Right renal pelvis (tissue), 4 donors: ENCODE data around the gene OR52W1. TPM values are rescaled to one million over a fixed set of nuclear protein-coding genes. Genes with fewer than 3 reads are reported as not detected.

ENCODE experiments used
- DNase-seq, 4 donors: peaks; one replicate each; pipeline ENCODE4 v3.0.0-alpha.2; 2013; ENCODE audit warnings: low read depth in 4 of 4, low spot score in 3 of 4, missing footprints in 1 of 4
- polyA plus RNA-seq, 4 donors: library from polyadenylated mRNA; unstranded; fragments of 120-200 nt; gene quantifications; one replicate each; pipeline ENCODE4 v1.2.1, GENCODE V29; 2013; ENCODE audit not compliant: insufficient read length in 4 of 4

The OR52W1 gene, protein sequence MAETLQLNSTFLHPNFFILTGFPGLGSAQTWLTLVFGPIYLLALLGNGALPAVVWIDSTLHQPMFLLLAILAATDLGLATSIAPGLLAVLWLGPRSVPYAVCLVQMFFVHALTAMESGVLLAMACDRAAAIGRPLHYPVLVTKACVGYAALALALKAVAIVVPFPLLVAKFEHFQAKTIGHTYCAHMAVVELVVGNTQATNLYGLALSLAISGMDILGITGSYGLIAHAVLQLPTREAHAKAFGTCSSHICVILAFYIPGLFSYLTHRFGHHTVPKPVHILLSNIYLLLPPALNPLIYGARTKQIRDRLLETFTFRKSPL
- under 1 TPM in 1 of 4 donors, not detected in 3; 0.10 TPM for polyA plus RNA-seq

DNA sequence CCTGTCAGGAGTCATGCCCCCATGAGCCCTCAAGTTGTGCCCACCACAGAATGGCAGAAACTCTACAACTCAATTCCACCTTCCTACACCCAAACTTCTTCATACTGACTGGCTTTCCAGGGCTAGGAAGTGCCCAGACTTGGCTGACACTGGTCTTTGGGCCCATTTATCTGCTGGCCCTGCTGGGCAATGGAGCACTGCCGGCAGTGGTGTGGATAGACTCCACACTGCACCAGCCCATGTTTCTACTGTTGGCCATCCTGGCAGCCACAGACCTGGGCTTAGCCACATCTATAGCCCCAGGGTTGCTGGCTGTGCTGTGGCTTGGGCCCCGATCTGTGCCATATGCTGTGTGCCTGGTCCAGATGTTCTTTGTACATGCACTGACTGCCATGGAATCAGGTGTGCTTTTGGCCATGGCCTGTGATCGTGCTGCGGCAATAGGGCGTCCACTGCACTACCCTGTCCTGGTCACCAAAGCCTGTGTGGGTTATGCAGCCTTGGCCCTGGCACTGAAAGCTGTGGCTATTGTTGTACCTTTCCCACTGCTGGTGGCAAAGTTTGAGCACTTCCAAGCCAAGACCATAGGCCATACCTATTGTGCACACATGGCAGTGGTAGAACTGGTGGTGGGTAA, at the start of gene OR52W1:
Gene OR52W1, plus strand, starts transcription at position 51 of the 637 bp plus-strand sequence. Its CDS starts 0 bp downstream, at position 51.
- DNase-seq, result no peak

DNA sequence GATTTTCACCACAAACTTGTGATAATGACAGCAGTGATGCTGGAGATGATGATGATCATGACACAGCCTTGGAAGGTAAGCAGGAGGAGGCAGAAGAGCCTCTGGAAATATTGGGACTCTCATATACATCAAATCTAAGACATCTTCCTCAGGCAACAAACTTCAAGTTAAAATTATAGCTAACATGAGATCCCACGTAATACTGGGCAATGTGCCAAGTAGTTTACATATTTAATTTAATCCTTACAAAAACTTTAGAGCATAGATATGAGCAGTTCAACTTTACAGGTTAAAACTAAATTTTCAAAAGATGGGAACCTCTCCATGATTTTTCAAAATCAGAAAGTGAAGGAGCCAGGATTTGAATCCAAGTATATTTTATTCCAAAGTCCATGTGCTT, 47.9 kb upstream of the OR52W1 start:
- no peak for DNase-seq

DNA sequence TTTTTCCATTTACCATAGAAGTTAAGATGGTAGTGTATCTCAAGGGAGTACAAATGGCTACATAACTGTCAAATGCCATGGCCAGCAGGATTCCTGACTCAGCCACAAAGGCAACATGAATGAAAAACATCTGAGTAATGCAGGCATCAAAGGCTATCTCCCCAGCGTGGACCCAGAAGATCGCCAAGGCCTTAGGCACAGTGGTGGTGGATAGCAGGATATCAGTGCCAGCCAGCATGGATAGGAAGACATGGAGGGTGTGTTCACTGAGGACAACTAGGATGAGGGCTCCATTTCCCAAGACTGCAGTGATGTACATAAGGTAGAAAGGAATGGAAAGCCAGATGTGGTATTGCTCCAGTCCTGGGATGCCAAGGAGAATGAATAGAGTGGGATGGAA, 46.9 kb upstream of the OR52W1 start:
- no peak for DNase-seq

DNA sequence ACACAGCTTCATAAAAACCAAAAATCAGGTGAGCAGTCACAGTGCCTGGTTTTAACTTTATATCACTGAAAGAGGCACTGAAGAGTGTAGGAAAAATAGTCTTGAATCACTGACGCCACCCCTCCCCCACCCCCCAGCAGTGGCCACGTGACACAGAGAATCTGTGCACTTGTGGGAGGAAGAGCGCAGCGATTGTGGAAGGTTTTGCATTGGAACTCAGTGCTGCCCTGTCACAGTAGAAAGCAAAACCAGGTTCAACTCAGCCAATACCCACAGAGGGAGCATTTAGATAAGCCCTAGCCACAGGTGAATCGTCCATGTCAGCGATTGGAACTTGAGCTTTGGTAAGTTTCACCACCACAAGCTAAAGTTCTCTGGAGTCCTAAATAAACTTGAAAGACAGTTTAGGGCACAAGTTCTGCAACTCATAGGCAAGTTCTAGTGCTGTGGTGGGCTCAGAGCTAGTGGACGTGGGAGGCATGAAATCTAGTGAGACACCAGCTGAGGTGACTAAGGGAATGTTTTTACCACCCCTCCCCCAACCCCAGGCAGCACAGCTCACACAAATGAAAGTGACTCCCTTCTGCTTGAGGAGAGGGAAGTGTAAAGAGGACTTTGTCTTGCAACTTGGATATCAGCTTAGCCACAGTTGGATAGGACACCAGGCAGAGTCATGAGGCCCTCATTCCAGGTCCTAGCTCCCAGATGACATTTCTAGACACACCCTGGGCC, 42.2 kb upstream of the OR52W1 start:
- no peak for DNase-seq

DNA sequence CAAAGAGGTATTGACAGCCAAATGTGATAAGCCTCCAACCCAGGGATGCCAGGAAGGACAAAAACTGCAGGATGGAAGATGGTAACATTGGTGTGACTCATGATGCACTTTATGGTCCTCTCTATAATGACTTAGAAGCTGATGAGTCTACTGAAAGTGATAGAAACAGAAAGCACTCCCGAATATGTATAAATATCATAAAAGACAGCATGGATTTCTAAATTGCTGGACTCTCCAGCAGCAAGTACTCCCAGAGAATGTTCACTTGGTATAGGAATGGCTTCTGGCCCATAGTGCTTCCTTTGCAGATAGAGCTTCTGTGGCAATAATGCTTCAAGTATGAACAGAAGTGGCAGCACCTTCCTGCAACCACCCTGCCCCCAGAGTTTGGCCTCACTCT, 28.8 kb upstream of the OR52W1 start, which contains the start of gene OR52B2:
Gene OR52B2, minus strand, starts transcription at position 101 of the 400 bp plus-strand sequence. Its CDS starts 0 bp downstream, at position 101.
- DNase-seq, result no peak

DNA sequence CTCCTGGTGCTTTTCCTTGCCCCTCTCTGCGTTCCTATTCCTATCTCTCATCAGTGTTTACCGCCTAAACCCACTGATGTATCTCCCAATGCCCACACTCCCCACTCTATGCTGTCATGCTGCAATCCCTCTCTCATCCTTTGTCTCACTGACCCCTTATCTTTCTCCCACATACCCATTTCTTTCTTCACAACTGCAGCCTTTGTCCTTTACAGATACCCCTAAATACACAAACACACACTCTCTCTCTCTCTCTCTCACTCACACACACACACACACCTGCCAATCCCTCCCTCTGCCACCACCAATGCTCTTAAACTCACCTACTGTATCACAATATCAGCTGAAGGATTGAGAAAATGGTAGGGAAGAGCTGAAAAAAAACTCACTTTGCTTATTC, 23.6 kb upstream of the OR52W1 start:
- no peak for DNase-seq

DNA sequence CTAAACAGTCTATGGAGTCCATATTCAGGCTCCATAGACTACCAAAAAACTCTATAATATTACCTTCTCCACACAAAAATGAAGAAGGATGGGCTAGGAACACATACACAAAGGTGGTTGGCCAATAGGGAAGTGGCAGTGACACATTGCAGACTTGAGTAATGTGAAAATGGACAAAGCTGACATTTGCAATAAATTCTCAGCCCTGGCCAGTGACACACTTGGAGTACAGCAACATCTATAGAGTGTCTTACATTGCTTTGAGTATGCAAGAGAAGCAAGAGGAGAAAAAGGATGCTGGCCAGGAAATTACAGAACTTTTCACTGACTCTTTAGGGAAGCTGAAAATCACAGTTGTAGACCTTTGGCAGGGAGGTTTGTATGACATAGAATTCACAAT, 7.3 kb upstream of the OR52W1 start:
- no peak for DNase-seq

DNA sequence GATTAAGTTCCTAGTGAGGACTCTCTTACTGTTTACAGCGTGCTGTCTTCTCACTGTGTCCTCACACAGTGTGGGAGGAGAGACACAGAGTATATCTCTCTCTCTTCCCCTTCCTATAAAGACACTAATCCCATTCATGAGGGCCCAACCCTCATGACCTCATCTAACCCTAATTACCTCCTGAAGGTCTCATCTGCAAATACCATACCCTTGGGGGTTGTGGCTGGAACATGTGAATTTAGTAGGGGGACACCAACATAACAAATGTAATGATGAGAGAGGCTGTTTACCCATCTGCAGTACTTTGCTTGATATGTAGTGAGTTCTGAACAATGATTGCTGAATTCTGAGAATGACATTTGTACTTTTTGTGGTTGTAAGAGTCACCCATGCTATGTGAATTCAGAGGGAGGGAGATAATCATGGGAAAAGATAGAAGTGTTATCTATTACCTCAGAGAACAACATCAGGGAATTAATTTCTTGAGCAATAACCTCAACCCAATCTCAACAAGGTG, 4.9 kb upstream of the OR52W1 start:
- DNase-seq, result no peak

DNA sequence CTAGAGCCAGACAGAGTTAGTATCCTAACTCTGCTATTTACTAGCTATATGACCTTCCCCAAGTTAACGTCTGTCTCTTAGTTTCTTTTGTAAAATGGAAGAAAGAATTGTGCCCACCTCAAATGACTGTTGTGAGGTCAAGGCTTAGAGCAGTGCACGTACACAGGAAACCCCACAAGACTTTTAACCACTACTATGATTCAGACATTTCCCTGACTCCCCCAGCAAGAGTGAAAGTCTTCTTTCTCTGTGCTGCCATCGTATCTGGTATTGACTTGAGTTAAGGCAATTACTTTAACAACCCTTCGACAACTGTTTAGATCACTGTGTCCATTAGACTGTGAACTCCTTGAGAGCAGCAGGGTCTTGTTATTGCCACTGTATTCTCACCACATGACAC, 2.6 kb upstream of the OR52W1 start:
- DNase-seq, result no peak

DNA sequence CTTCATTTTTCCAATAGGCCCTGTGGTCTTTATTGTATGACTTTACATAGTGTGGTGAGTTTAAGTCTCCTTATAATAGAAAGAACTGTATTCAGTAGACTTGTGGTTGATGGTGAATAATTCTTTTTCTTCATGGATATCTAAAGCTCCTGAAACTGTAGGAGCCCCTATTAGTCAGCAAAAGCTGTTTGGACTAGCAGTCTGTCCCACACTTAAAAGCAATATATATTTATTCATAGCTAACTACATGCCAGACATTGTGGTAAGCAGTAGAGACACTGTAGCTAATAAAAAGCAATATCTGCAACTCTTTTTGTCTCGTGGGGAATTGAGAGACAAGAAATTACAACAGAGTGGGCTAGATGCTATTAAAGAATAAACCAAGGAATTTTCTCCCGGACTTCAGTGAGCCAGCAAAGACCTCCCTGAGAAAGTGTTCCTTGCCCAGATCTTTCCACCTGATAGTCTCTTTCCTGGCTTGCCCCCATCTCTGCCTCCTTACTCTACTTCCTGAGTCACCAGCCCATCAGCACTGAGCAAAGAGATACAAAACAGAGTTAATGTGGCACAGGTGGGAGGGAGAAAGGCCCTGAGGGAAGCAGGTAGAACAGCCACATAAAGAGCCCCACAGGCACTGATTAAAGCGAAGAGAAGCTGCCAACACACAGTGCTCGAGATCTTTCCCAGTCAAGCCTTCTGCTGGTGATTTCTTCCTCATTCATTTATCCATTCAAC, 1.4 kb upstream of the OR52W1 start:
- DNase-seq, result no peak

DNA sequence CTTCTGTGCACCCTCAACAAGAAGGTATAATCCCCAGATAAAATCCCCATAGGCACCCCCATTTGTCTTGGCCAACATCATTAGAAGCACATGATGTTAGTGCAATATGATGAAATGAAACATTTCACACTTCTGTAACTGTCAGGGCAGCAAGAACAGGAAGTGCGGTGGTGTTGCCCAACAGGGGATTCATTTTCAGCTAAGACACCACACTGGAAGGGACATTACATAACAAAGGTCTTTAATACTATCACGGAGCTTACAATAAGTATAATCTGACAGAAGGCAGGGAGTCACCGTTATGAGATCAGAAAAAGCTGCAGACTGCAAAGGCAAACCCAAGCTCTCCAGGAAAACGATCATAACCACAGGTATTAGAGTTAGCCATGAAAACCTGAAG, 2.0 kb downstream of the OR52W1 start:
- no peak for DNase-seq

DNA sequence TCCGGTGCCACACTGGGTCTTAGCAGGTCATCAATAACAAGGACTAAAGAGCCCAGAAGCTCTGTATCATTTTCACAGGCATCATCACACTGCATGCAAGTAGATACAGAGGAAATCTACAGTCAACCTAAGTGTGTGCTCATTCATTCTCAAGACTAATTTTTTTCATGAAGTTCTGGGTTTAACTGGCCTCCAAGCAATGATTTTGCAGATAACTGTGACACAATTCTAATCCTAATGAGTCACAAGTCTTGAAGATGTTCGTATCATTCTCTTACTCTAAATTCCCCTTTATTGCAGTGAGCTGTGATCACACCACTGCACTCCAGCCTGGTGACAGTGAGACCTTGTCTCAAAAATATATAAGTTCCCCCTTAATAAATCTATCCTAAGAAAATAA, 2.5 kb downstream of the OR52W1 start:
- DNase-seq, result no peak

DNA sequence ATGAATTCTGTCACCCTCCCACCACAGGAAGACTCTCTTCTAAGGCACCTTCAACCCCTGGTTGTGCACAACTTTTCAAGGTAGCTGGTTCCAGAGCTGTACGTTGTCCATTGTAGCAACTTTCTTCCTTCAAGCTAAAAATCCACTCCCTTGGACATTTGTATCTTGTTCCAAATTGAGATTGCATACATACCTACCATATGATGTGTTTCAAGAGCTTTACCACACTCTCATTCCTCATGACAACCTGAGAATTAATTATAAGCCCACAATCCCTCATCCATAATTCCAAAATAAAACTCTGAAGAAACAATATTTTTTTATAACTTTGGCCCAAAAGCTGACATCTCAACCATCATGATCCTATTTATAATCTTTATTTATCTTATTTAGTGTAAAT, 3.0 kb downstream of the OR52W1 start:
- no peak for DNase-seq

DNA sequence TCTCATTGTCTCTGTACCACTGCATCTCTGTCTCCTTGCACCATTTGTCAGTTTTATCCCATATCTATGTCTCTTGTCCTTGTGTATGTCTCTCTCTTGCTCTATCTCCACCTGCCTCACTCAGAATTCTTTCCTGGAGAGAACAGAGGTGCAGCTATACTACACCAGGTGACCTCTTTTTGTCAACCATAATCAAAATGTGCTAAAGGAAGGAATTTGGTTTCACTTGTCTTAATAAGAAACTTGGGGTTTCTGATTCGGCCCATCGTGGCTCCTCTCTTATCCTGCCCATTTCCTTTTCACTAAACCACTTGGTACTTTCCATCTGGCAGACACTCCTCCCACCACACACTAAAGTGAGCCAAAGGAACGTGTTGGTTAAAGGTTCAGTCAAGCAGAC, 4.3 kb downstream of the OR52W1 start:
- DNase-seq, result no peak

DNA sequence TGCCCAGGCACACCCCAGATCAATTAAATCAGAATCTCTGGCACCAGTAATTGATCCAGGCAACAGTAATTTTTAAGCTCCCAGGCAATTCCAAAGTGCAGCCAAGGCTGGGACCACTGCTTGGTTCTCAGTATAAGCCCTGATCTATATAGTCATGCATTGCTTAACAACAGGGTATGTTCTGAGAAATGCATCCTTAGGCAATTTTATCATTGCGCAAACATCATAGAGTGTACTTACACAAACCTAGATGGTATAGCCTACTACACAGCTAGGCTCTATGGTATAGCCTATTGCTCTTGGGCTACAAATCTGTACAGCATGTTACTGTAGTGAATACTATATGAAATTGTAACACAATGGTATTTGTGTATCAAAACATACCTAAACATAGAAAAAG, 5.7 kb downstream of the OR52W1 start:
- no peak for DNase-seq

DNA sequence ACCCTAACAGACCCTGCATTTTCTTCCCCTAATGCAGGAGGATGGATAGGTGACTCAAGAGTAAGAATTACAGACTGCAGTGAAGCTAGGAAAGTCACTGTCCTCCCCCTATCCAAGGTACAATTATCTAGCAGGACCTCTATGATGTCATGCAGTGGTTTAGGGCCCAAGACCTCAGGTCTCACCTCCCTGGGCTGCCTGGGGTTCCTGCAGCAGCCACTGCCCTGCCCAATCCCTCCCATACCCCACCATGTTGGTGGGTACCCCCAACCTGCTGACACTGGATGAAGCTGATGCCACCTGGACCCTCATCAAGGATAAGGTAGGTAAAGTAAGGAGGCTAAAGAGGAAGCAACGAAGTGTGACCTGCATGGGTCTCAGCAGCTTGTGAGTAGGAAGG, 6.3 kb downstream of the OR52W1 start, which contains the start of gene C11orf42:
Gene C11orf42, plus strand, starts transcription at position 192 of the 400 bp plus-strand sequence. Its CDS starts 59 bp downstream, at position 251.
- no peak for DNase-seq

DNA sequence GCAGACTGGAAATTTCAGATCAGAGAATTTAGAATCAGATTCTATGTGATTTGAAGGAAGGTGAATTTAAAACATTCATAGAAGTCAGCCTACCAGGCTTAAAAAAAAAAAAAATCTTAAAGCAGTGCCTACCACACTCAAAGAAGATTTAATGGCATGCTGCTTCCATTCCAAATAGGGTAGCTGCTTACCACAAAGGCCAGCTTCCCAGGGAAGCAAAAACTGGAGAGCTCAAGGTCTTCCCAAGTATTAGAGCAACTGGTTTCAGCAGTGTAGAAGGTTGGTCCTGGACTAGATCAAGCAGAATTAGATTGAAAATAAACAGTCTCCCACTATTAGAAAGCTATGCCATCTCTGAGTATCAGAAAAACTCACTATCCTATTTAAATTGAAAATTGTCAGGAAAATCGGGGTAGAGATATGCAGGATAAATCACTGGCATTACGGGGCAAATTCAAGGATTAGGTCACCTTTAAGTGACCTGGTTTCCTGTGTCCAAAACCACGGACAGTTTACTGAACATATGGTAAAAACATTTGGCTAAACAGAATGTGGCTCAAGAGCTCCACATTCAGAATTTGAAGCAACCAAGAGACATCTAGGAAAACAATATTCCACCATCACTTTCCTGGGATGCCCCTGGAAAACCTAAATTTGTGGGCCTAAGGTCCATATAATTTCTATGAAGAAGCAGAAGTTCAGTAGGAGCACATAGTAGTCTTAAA, 7.6 kb downstream of the OR52W1 start:
- DNase-seq, result no peak

DNA sequence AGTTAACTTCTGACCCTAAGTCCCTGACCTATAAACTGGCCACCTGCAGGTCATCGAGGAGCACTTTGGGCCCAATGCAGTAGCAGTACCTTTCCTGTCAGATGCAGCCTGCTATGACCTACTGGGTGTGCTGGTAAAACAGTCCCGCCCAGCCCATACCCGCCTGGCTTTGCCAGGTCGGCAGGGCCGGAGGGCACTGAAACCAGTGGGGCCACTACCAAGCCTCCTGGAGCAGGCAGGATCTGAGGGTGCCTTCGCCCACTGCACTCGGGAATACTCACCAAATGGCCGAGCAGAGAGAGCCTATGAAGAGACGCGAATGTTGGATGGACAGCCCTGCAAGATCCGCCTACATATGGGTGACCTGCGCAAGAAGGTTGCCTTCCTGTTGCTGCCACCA, 10.8 kb downstream of the OR52W1 start:
- no peak for DNase-seq

DNA sequence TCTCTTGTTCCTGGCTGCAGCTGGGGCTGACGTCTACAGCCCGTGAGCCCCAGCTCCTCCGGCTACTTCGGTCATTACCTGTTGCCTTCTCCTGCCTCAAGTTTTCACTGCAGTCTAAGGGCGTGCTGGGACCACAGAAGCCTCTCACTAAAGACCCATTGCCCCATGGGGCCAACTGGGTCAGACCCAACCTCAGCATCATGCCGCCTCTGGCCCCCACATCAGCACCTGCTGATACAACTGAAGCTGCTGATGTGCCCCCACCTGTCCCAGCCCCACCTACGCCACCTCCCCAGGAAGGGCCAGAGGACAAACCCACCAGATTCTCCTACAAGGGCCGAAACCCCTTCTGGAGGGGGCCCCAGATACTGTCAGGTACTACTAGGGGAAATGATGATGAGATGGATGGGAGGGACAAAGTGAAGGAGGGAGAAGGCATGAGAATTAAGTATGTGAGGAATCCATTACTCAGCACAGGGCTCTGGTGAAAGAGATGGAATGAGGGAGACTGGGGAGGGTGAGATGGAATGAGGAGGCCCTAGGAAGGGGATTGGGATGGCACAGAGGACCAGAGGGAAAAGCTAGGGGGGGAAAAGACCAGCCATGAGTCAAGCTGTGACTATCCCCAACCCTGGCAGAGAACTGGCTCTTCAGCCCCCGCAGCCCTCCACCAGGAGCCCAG, 11.4 kb downstream of the OR52W1 start:
- DNase-seq, result no peak
